GM10847 (cell line): Measurements from ENCODE around the gene CDKN1C.

Source experiments
- POLR2A ChIP-seq: IDR thresholded peaks from 2 replicates; pipeline ENCODE4 v1.6.1; 2011; ENCODE audit not compliant: insufficient read length; ENCODE audit errors: extremely low read depth

CDKN1C gene

DNA sequence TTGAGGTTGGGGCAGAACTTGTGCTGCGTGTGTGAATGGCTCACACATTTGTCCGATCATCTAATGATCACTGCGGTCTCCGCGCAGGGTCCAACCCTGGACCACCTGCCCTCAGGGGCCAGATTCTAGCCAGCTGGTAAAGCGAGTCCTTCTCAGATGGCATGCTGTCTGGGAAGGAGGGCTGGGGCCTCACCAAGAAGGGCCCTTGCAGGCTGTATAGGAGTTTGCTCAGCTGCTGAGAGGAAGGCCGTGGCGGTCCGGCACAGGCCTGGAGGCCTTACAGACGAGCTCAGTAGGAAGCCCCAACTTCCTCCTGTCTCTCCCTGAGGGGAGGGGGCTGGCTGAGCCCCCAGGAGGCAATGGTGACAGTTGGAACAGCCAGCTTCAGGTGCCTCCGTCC is 29.9 kb upstream of the CDKN1C start:
- no peak for TF ChIP-seq POLR2A

DNA sequence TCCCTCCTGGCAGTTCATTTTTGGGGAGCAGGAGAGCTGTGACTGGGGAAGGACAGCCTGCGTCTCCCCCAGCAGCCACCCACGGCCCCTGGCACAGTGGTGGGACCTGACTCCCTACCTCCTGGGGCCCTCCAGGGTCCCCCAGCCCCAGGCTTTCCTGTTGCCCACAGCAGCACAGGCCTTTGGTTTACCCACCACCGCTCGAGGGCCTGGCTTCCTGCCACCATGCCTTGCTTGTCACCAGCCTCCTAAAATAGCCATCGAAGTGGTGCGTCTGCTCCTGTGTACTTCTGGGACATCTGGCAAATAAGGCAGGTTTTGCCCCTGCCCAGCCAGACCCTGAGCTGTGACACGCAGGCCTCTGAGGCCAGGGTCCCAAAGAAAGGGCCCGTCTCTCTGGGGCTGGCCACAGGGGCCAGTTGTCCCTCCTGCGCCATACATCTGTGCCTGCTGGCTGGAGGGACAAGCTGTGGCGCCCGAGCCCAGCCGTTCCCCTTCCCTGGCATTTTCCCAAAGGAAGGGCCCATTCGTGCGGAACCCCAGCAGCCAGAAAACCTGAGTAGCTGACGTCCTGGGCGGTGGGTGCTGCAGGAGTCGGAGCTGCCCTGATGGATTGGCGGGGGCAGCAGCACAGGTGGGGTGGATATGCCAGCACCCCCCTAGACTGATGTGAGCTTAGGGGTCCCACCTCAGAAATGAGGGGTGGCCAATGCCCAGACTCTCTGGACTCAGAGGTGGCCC is 29.1 kb upstream of the CDKN1C start:
- no peak for TF ChIP-seq POLR2A

DNA sequence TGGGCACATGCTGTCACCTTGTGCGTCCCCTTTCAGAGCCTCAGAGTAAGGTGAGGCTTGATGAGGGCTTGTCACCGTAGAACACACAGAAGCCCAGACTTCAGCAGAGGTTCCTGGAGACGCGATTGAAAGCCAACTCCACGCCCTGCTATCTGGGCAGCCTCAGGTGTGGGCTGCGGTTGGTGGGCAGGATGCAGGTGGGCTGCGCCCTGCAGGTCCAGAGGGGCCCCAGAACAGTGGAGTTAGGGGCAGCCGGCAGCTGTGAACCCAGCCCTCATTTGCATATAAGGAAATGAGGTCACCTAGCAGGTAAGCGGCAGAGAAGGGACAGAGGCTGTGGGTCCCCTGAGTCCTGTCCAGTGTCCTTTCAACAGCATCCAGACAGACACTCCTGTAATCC is 28.2 kb upstream of the CDKN1C start:
- no peak for TF ChIP-seq POLR2A

DNA sequence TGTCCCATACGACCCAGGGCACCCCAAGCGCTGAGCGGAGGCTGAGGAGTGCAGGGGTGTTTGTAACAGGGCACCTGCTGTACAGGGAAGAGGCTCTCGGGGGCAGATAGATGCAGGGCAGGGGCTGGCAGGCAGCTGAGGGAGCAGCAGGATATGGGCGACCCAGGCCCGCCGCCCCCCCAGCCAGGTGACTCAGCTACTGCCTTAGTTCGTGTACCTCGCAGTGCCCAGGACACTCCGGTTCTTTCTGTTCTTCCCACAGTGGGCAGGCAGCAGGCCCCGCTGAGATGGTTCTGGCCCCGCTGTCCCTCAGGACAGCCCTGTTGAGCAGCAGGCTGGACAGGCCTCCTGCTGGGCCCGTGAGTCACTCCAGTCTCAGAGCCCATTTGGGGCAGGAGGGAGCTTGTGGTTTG is 27.4 kb upstream of the CDKN1C start:
- no peak for TF ChIP-seq POLR2A

DNA sequence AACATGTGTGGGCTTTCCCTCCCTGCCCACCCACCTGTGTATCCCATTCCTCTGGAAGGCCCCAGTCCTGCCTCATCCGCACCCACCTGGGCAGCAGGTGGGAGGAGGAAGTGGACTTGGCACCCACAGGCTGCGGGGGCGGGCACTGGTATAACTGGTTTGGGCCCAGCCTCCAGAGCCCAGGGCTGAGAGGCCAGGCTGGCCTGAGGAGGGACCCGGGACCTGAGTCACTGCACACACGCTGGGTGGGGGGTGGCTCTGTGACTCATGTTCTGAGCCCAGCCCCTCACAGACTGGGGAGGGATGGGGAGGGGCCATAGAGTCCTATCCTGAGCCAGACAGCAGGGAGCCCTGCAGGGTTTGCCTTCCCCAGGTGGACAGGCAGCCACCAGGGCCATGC is 26.9 kb upstream of the CDKN1C start:
- no peak for TF ChIP-seq POLR2A

DNA sequence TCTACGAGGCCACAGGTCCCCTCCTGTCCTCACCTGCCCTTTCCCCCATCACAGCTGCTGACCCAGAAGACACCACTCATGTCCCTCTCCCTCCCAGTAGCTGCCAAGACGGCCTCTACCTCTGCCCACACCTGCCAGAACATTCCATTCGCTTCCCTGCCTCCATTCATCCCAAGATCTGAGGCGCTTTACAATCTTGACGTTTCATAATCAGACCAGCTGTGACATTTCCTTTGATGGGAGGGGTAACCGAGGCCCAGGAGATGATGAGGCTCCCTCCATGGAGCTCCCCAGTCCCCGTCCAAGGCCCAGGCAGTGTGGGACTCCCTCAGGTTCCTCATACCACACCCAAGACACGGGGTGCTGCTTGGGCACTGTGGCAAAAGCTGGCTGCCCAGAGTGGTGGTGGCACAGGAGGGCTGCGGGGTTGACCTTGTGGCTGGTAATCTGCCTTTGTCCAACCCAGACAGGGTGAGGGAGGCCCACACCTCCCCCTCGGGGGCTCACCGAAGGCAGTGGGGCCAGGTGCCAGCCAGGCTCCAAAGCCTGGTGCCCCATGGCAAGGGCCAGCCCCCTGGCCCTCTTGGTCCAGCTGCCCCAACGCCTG is 26.3 kb upstream of the CDKN1C start:
- no peak for TF ChIP-seq POLR2A

DNA sequence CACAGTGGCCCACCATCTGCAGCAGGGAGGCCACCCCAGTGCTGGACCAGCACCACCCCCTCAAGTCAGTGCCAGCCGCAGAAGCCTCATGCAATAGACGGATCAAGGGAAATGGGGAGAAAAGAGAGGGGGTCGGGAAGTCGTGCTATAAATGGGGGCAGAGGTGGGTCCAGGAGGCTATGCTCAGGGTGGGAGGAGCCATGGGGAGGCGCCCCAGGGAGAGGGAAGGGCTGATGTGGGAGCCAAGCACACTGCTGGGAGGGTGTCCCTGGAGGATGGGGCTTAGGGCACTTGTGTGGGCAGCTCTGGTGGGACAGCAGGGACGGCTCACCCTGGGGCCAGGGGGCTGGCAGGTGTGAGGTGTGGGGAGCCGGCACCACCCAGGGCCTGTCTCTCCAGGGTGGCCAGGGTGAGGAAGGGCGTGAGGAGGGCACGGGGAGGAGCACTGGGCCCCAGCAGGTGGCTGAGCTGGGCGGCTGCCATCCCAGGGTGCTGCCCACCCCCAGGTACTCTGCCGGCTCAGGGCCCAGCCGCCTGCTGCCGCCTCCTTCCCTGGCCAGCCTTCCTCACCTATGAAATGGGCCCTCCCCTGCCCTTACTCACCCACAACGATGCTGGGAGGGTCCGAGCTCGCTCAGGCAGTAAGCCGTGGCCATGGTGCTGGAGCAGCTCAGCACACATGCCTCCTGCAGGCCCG is 25.7 kb upstream of the CDKN1C start:
- no peak for TF ChIP-seq POLR2A

DNA sequence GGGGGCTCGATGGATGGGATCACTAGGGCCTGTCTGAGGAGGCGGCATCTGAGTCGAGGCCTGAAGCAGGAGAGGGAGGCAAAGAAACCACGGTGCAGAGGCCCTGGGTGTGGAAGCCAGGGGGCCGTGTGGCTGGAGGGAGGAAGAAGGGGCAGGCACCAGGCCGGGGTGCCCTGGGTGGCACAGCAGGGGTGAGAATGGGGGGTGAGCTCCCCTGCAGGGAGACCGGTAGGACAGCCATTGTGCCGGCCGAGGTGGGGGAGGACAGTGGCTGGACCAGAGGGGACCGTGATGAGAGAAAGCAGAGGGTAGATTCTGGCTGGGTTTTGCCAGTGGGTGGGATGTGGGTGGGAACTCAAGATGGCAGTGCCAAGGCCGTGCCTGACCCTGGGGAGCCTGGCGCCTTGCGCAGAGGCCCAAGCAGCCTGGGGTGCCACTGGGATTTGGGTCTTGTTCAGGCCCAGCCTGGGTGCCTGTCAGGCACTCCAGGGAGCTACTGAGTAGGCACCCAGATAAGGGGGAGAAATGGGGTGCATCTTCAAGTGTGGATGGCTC is 24.9 kb upstream of the CDKN1C start:
- TF ChIP-seq POLR2A, result no peak

DNA sequence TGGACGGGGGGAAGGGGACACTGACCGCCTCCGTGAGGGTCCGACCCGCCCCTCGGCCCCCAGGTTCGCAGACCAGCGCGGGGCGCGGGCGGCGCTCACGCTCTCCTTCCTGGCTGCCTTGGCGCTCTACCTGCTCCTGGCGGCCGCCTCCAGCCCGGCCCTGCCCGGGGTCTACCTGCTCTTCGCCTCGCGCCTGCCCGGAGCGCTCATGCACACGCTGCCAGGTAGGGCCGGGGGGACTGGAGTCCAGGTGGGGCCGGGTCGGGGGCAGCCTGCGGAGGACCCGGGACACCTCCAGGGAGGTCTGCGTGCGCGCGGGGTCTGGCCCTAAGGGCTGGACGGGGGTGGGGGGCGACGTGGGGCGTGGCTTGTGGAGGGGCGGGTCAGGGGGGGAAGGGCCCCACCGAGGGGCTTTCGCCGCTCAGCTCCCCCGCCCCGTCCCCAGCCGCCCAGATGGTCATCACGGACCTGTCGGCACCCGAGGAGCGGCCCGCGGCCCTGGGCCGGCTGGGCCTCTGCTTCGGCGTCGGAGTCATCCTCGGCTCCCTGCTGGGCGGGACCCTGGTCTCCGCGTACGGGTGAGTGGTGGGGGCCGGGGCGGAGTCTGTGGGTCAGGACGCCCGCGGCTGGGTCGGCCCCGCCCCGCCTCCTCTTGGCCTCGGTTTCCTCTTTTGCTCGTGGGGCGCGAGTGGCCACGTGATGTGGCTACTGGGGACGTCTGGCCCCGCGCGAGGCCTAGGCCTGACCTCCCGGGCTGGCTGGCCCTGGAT is 23.7 kb upstream of the CDKN1C start:
- no peak for TF ChIP-seq POLR2A

DNA sequence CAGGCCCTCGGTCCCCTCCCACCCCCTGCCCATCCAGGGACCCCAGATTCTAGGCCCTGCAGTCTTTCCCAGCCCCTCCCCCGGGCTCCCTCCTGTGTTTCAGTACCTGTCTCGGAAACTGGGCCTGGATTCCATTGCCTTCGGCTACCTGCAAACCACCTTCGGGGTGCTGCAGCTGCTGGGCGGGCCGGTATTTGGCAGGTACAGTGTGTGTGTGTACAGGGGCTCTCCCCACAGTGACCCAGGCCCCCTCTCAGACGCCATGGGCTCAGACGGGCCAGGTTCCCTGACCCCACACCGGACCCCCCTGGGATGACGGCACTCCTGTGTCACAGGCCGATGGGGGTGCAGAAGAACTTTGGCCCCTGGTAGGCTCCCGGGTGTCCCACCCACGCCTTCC is 22.6 kb upstream of the CDKN1C start:
- no peak for TF ChIP-seq POLR2A

DNA sequence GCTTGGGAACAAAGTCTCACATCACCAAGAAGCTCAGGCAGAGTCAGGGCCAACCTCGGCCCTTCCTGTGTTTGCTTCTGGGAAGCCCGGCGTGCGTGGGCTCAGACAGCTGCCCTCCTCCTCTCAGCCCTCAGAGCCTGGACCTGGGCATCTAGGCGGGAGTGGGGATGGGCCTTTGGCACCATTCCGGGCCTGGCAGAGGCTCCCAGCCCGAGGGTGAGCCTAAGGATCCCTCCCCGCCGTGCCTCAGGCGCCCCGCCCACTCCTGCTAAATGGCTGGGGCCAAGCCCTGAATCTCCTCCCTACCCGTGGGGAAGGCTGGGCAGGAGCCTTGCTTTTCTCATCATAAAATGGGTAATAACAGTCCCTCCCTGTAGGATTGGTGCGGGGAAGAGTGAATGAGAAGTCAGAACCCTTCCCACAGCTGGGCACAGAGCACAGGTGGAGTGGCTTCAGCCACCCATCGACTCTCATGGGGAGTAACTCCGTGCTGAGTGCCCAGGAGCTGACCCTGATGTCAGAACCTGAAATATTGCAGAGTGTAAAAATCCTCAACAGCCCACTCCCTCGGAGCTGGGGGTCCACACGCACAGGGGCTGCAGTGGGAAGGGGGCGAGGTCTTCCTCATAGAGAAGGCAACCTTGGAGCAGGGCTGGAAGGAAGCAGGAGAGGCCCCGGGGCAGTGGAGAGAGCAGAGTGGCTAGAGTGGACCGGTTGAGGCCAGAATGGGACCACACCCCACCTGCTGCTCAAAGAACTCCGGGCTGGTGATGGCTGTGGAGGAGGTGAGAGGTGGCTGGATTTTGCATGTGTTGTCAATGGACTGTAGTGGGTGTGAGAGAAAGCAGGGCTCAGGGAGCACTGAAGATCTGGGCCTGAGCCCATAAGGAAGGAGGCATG is 18.8 kb upstream of the CDKN1C start:
- no peak for TF ChIP-seq POLR2A

DNA sequence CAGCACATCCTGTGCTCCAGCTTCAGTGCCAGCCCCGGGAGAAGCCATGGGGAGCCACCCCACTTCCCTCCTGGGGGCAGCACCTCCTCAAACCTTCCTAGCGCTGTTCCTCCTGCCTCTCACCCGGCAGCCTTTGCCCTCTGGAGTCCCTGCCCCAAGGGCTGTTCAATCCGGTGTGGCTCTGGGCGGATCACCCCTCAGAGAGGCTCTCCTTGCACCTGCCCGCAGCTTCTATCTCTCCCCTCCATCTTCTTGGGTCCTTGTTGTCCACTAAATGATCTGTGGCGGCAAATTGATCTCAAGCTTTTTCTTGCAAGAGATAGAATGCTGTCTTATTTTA is 18.1 kb upstream of the CDKN1C start:
- no peak for TF ChIP-seq POLR2A

DNA sequence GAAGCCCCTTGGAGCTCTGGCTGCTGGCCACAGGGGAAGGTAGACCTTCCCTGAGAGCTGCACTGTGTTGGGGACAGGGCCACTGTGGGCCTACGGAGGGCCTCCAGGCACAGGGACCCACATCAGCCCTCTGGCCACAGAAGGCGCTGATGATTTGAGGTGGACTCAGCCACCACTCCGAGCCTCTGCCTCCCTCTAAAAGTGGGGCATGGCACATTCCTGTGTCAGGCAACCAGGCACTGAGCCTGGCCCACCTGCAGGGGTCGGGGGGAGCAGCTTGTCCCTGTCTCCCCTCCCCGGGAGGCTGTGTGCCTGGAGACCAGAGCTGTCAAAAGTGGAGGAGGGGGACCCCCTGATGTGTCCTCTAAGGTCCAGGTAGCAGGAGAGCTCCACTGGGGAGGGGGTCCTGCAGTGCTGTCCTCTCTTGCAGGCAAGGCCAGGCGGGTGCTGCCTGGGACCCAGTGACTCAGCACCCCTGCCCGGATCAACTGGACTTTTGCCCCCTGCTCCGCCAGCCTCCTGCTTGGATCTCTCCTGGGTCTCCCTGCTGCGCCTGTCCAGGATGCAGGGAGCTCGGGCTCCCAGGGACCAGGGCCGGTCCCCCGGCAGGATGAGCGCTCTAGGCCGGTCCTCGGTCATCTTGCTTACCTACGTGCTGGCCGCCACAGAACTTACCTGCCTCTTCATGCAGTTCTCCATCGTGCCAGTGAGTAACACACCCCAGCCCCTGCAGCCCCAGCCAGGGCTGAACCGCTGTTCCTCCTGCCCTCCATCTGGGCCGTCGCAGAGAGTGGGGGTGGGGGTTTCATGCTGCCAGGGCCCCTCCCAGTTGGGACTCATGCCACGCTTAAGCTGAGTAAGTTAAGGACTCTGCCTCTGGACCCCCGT is 17.5 kb upstream of the CDKN1C start:
- TF ChIP-seq POLR2A, result no peak
